ENCODE data around the gene PRR5. TPM values are rescaled to one million over a fixed set of nuclear protein-coding genes. Genes with fewer than 3 reads are reported as not detected.

Gene PRR5
- total RNA-seq, 2 experiments from 2014 or later = 29.0 to 31.6 TPM

GRCh38 chr22:44706488-44706887 lies 4.5 kb downstream of the PRR5 start:
- Histone ChIP-seq H3K4me1 (ENCODE audit: insufficient read depth, low read length) (peaks cover 72% of the 10 kb centered on the region), H3K9me3 (ENCODE audit: control insufficient read depth in 1 of 2, insufficient read depth in 1 of 2, low read length in 2 of 2) (no peaks in the 10 kb centered on the region), H3K27ac (ENCODE audit: low read depth in 1 of 2, low read length in 2 of 2) (no peak overlapping the region), H3K27me3 (ENCODE audit: control insufficient read depth in 1 of 2, insufficient read depth in 2 of 2, low read length in 2 of 2) (no peaks in the 10 kb centered on the region), H3K36me3 (ENCODE audit: insufficient read depth, low read length) (peaks cover 7% of the 10 kb centered on the region), H3K4me3 (ENCODE audit: low read length) (no peak overlapping the region)
- POLR2A ChIA-PET = no interaction called here
- Mint-ChIP-seq H3K4me3 (no peak overlapping the region), H3K36me3 (ENCODE audit: low read depth) (no peaks in the 10 kb centered on the region), H3K9me3 (no peaks in the 10 kb centered on the region), H3K4me1 (ENCODE audit: low read depth) (peaks cover 25% of the 10 kb centered on the region), H3K27ac (no peak overlapping the region), H3K27me3 (no peaks in the 10 kb centered on the region)
- ATAC-seq (ENCODE audit: poor library complexity) = no peak
- intact Hi-C loops (cut with DNase I, micrococcal nuclease) = loop anchor here in 1 of 2 experiments (10.0 kb wide), 1 partner anchor 458 kb away; the partner anchor contains the start of gene NUP50
- CTCF ChIA-PET = interaction anchor here (1.9 to 2.0 kb wide), 2 partner anchors 22 to 29 kb away, joined by 6 read pairs; no protein-coding TSS in a partner anchor
- TF ChIP-seq, protein P1, sequence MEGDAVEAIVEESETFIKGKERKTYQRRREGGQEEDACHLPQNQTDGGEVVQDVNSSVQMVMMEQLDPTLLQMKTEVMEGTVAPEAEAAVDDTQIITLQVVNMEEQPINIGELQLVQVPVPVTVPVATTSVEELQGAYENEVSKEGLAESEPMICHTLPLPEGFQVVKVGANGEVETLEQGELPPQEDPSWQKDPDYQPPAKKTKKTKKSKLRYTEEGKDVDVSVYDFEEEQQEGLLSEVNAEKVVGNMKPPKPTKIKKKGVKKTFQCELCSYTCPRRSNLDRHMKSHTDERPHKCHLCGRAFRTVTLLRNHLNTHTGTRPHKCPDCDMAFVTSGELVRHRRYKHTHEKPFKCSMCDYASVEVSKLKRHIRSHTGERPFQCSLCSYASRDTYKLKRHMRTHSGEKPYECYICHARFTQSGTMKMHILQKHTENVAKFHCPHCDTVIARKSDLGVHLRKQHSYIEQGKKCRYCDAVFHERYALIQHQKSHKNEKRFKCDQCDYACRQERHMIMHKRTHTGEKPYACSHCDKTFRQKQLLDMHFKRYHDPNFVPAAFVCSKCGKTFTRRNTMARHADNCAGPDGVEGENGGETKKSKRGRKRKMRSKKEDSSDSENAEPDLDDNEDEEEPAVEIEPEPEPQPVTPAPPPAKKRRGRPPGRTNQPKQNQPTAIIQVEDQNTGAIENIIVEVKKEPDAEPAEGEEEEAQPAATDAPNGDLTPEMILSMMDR (IDR thresholded peaks at IDR 0.05) = no peak
- DNase-seq = no peak

DNA sequence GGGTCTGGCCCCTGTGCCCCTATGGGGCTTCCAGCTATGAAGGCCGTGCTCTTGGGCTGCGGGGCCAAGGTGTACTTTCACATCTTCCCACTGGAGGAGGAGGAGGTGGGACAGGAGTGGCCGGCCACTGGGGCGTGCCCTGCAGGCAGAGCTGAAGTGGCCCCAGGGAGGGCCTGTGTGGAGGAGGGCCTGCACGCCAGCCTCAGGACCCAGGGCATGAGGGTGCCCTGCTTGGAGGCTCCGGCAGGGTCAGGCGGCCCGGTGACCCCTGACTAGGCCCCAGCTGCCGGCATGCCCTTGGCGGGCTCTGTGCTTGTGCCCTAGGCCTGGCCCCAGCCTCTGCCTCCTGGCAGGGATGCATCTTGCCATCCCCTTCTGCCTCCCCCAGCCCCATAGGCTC lies 5.2 kb downstream of the PRR5 start:
- DNase-seq (no peak), ATAC-seq (ENCODE audit: poor library complexity) (no peak)
- Histone ChIP-seq H3K4me3 (ENCODE audit: low read length) (no peak overlapping the region), H3K36me3 (ENCODE audit: insufficient read depth, low read length) (peaks cover 7% of the 10 kb centered on the region), H3K27ac (ENCODE audit: low read depth in 1 of 2, low read length in 2 of 2) (no peak overlapping the region), H3K4me1 (ENCODE audit: insufficient read depth, low read length) (peaks cover 75% of the 10 kb centered on the region), H3K27me3 (ENCODE audit: control insufficient read depth in 1 of 2, insufficient read depth in 2 of 2, low read length in 2 of 2) (no peaks in the 10 kb centered on the region), H3K9me3 (ENCODE audit: control insufficient read depth in 1 of 2, insufficient read depth in 1 of 2, low read length in 2 of 2) (no peaks in the 10 kb centered on the region)
- intact Hi-C loops (cut with DNase I, micrococcal nuclease) = loop anchor here in 1 of 2 experiments (10.0 kb wide), 1 partner anchor 458 kb away; the partner anchor contains the start of gene NUP50
- H3K9me3 Mint-ChIP-seq = no peaks in the 10 kb centered on the region
- H3K4me1 Mint-ChIP-seq (ENCODE audit: low read depth) = peaks cover 25% of the 10 kb centered on the region
- ChIA-PET POLR2A (no interaction called here), CTCF (interaction anchor here (2.0 kb wide), 1 partner anchor 23 kb away, joined by 6 read pairs; no protein-coding TSS in a partner anchor)
- H3K4me3 Mint-ChIP-seq = no peak overlapping the region
- H3K27ac Mint-ChIP-seq = no peak overlapping the region
- no peaks in the 10 kb centered on the region for H3K27me3 Mint-ChIP-seq
- TF ChIP-seq, protein P1 (IDR thresholded peaks at IDR 0.05) = no peak
- no peaks in the 10 kb centered on the region for H3K36me3 Mint-ChIP-seq (ENCODE audit: low read depth)

DNA sequence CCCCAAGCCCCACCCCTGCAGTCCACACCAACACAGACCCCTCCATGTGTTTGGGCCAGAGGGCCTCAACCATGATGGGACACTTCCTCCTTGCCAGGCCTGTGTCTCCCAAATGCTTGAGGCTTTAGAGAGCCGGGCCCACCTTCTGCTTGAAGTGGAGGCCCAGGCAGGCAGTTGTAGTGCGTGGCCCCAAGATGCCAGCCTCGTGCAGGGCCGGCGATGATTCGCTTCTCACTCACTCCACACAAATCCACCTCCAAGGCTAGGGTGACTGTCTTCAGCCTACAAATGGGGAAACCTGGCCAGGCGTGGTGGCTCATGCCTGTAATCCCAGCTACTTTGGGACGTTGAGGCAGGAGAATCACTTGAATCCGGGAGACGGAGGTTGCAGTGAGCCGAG lies 5.7 kb downstream of the PRR5 start:
- DNase-seq (no peak), ATAC-seq (ENCODE audit: poor library complexity) (no peak)
- Mint-ChIP-seq H3K9me3 (no peaks in the 10 kb centered on the region), H3K4me1 (ENCODE audit: low read depth) (peaks cover 25% of the 10 kb centered on the region), H3K4me3 (no peak overlapping the region), H3K36me3 (ENCODE audit: low read depth) (no peaks in the 10 kb centered on the region), H3K27ac (no peak overlapping the region), H3K27me3 (no peaks in the 10 kb centered on the region)
- peaks cover 7% of the 10 kb centered on the region for H3K36me3 ChIP-seq (ENCODE audit: insufficient read depth, low read length)
- no peaks in the 10 kb centered on the region for H3K9me3 ChIP-seq (ENCODE audit: control insufficient read depth in 1 of 2, insufficient read depth in 1 of 2, low read length in 2 of 2)
- no peak overlapping the region for H3K27ac ChIP-seq (ENCODE audit: low read depth in 1 of 2, low read length in 2 of 2)
- ChIA-PET POLR2A (no interaction called here), CTCF (interaction anchor here (2.0 kb wide), 1 partner anchor 23 kb away, joined by 6 read pairs; no protein-coding TSS in a partner anchor)
- TF ChIP-seq, protein P1 (IDR thresholded peaks at IDR 0.05) = no peak
- no peak overlapping the region for H3K4me3 ChIP-seq (ENCODE audit: low read length)
- H3K27me3 ChIP-seq (ENCODE audit: control insufficient read depth in 1 of 2, insufficient read depth in 2 of 2, low read length in 2 of 2) = no peaks in the 10 kb centered on the region
- H3K4me1 ChIP-seq (ENCODE audit: insufficient read depth, low read length) = peaks cover 77% of the 10 kb centered on the region
- intact Hi-C loops (cut with DNase I, micrococcal nuclease) = loop anchor here in 1 of 2 experiments (10.0 kb wide), 1 partner anchor 457 kb away; the partner anchor contains the start of gene NUP50

Measured in CD4-positive, alpha-beta T cell (primary cell).